Neural cell (in vitro differentiated cells): Measurements from ENCODE around the gene ANTXR2. TPM values are rescaled to one million over a fixed set of nuclear protein-coding genes. Genes with fewer than 3 reads are reported as not detected.

Experiments used
- H2AFZ ChIP-seq: fragments of 200-600, 300-800 bp; sonication (generic), shearing (Covaris generic); 2 replicates; pipeline ENCODE4 v1.6.0; 2014; ENCODE audit warnings: low read depth, mild to moderate bottlenecking, antibody characterized with exemption, low read length, moderate library complexity
- H3F3A ChIP-seq: fragments of 200-600 bp; shearing (Covaris generic); 2 replicates; pipeline ENCODE4 v1.6.1; 2016; ENCODE audit warnings: mild to moderate bottlenecking, moderate library complexity, mixed read lengths, antibody characterized with exemption, low read length; ENCODE audit not compliant: insufficient read depth, poor library complexity, severe bottlenecking
- H3K27ac ChIP-seq: fragments of 200-600, 300-800 bp; sonication (generic), shearing (Covaris generic); 2 replicates; pipeline ENCODE4 v1.5.1; 2014; ENCODE audit warnings: mild to moderate bottlenecking, low read length, moderate library complexity
- H3K27me3 ChIP-seq: fragments of 300-800, 200-600 bp; sonication (generic), shearing (Covaris generic); 2 replicates; pipeline ENCODE4 v1.6.0; 2014; ENCODE audit warnings: mild to moderate bottlenecking, low read depth, low read length, moderate library complexity; ENCODE audit not compliant: insufficient read depth
- H3K36me3 ChIP-seq: fragments of 300-800, 200-600 bp; sonication (generic), shearing (Covaris generic); 2 replicates; pipeline ENCODE4 v1.5.1; 2014; ENCODE audit warnings: mild to moderate bottlenecking, antibody characterized with exemption, low read length, moderate library complexity; ENCODE audit not compliant: insufficient read depth
- H3K4me2 ChIP-seq: fragments of 300-800, 200-600 bp; sonication (generic), shearing (Covaris generic); 2 replicates; pipeline ENCODE4 v1.6.0; 2014; ENCODE audit warnings: mild to moderate bottlenecking, low read length
- H3K4me3 ChIP-seq: fragments of 300-800, 200-600 bp; sonication (generic), shearing (Covaris generic); 2 replicates; pipeline ENCODE4 v1.5.1; 2014; ENCODE audit warnings: mild to moderate bottlenecking, low read length, moderate library complexity
- H3K79me2 ChIP-seq: fragments of 200-600 bp; shearing (Covaris generic); replicated peaks from 2 replicates; pipeline ENCODE4 v1.6.0; 2014; ENCODE audit warnings: mild to moderate bottlenecking, low read length, moderate library complexity; ENCODE audit not compliant: insufficient read depth
- H3K9ac ChIP-seq: fragments of 300-800, 200-600 bp; sonication (generic), shearing (Covaris generic); 2 replicates; pipeline ENCODE4 v1.6.1; 2016; ENCODE audit warnings: mild to moderate bottlenecking, low read length, mixed read lengths
- H3K9me2 ChIP-seq: fragments of 200-600 bp; shearing (Covaris generic); 2 replicates; pipeline ENCODE4 v1.6.1; 2016; ENCODE audit warnings: mild to moderate bottlenecking, low read length, mixed read lengths; ENCODE audit not compliant: insufficient read depth
- H3K9me3 ChIP-seq: fragments of 200-600, 300-800 bp; sonication (generic), shearing (Covaris generic); 2 replicates; pipeline ENCODE4 v1.6.1; 2016; ENCODE audit warnings: mild to moderate bottlenecking, mixed run types, low read length, moderate library complexity, mixed read lengths
- H4K20me1 ChIP-seq: fragments of 200-600 bp; shearing (Covaris generic); 2 replicates; pipeline ENCODE4 v1.6.1; 2016; ENCODE audit warnings: mild to moderate bottlenecking, mixed run types; ENCODE audit not compliant: insufficient read depth
- EP300 ChIP-seq: fragments of 450-650 bp; conservative IDR thresholded peaks from 2 replicates; pipeline ENCODE4 v1.6.1; 2014; ENCODE audit warnings: antibody characterized with exemption, mild to moderate bottlenecking, moderate library complexity; ENCODE audit not compliant: poor library complexity, severe bottlenecking
- EZH2 ChIP-seq: fragments of 200-600, 300-800 bp; shearing (Covaris generic), sonication (generic); IDR thresholded peaks from 2 replicates; pipeline ENCODE4 v1.6.1; 2014; ENCODE audit warnings: antibody characterized with exemption, low read length, borderline replicate concordance, mild to moderate bottlenecking; ENCODE audit not compliant: insufficient read depth, poor library complexity, severe bottlenecking
- MXI1 ChIP-seq: fragments of 450-650 bp; conservative IDR thresholded peaks from 2 replicates; pipeline ENCODE4 v1.6.1; 2014; ENCODE audit warnings: antibody characterized with exemption, mild to moderate bottlenecking; ENCODE audit not compliant: poor library complexity, severe bottlenecking
- POLR2AphosphoS5 ChIP-seq: IDR thresholded peaks from 2 replicates; pipeline ENCODE4 v1.6.1; 2012
- RAD21 ChIP-seq: fragments of 450-650 bp; conservative IDR thresholded peaks from 2 replicates; pipeline ENCODE4 v1.6.1; 2014; ENCODE audit warnings: antibody characterized with exemption, mild to moderate bottlenecking, moderate library complexity
- SMC3 ChIP-seq: fragments of 450-650 bp; conservative IDR thresholded peaks from 2 replicates; pipeline ENCODE4 v1.6.1; 2014; ENCODE audit warnings: antibody characterized with exemption, mild to moderate bottlenecking, moderate library complexity; ENCODE audit not compliant: poor library complexity
- TAF1 ChIP-seq: IDR thresholded peaks from 2 replicates; pipeline ENCODE4 v1.6.1; 2012; ENCODE audit warnings: low read depth
- polyA plus RNA-seq: library from polyadenylated mRNA; depleted of rRNA; stranded (reverse); fragments of >200 nt; gene quantifications from 2 replicates; pipeline ENCODE4 v1.2.3, GENCODE V29; 2014
- TF ChIP-seq, protein P1 (sequence below): fragments of 450-650 bp; IDR thresholded peaks from 2 replicates; pipeline ENCODE4 v1.5.1; 2014; ENCODE audit warnings: antibody characterized with exemption, mild to moderate bottlenecking, moderate library complexity; ENCODE audit not compliant: poor library complexity, severe bottlenecking
- TF ChIP-seq, protein P2 (sequence below): IDR thresholded peaks from 2 replicates; pipeline ENCODE4 v1.6.1; 2012; ENCODE audit warnings: borderline replicate concordance

Gene ANTXR2
- polyA plus RNA-seq, 1 donor from 2014 or later = 31.7 TPM

DNA sequence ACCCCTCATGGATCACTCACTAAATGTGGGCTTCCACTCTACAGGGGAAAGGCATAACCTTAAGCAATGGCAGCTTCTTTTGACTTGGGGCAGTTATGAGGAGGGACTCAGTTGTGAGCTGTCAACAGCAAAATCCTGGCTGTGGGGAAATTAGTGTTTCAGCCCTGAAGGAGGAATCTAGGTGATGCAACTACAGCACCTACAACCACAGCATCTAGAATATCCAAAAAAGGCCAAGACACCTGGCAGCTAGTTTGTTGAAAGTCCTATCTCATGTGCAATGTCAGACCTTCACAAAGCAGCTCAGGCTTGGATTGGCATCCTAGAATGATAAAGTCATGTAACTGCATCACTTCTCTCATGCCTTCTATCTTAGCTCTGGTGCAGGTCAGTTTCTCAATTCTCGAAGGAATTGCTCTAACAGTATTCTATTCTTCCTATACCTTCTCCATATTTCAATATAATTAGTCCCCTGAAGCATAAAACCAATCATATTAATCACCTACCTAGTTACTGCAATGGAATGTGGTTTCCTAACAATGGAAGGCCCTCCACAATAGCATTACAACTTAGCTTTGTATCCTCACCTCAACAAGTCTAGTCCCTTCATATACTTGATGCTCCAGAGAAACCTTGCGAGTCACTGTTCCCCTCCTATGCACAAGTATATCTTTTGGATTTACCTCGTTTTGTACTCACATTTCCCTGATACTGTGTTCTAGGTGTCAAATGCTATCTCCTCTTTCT lies 5.5 kb upstream of the ANTXR2 start:
- Histone ChIP-seq H3K27ac (no peak overlapping the region), H3K9me3 (no peaks in the 10 kb centered on the region), H3K4me2 (no peak overlapping the region), H3K27me3 (no peaks in the 10 kb centered on the region), H3K9ac (no peak overlapping the region), H2AFZ (no peak overlapping the region), H3F3A (no peaks in the 10 kb centered on the region), H3K36me3 (no peaks in the 10 kb centered on the region), H3K79me2 (peaks cover 6% of the 10 kb centered on the region), H4K20me1 (no peaks in the 10 kb centered on the region), H3K4me3 (no peak overlapping the region), H3K9me2 (no peaks in the 10 kb centered on the region)
- TF ChIP-seq POLR2AphosphoS5 = no peak
- TF ChIP-seq TAF1 = no peak
- TF ChIP-seq RAD21 = no peak
- TF ChIP-seq MXI1 = no peak

DNA sequence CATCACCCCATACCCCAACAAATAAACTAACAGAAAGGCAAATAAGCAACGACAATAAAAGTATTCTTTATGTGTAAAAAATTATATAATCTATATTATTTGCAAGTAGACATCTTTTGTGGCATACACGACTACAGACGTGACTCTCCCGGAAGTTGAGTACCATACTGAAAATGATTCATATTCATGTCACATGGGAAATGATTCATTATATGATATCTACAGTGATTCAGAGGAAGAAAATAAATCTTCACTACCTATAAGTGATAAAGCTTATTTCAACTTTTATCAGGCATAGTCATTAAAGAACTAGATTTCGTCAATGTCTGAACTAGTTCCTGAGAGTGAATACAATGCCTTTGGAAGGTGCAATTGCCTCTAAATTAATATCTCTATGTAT lies 4.6 kb upstream of the ANTXR2 start:
- H3K4me3 ChIP-seq = no peak overlapping the region
- no peaks in the 10 kb centered on the region for H3K9me3 ChIP-seq
- no peak overlapping the region for H3K4me2 ChIP-seq
- no peak for TF ChIP-seq SMC3
- TF ChIP-seq POLR2AphosphoS5 = no peak
- TF ChIP-seq MXI1 = no peak
- TF ChIP-seq RAD21 = no peak
- TF ChIP-seq TAF1 = no peak
- TF ChIP-seq, protein P1, sequence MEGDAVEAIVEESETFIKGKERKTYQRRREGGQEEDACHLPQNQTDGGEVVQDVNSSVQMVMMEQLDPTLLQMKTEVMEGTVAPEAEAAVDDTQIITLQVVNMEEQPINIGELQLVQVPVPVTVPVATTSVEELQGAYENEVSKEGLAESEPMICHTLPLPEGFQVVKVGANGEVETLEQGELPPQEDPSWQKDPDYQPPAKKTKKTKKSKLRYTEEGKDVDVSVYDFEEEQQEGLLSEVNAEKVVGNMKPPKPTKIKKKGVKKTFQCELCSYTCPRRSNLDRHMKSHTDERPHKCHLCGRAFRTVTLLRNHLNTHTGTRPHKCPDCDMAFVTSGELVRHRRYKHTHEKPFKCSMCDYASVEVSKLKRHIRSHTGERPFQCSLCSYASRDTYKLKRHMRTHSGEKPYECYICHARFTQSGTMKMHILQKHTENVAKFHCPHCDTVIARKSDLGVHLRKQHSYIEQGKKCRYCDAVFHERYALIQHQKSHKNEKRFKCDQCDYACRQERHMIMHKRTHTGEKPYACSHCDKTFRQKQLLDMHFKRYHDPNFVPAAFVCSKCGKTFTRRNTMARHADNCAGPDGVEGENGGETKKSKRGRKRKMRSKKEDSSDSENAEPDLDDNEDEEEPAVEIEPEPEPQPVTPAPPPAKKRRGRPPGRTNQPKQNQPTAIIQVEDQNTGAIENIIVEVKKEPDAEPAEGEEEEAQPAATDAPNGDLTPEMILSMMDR = no peak
- no peak for TF ChIP-seq EZH2
- TF ChIP-seq EP300 = no peak
- TF ChIP-seq, protein P2, sequence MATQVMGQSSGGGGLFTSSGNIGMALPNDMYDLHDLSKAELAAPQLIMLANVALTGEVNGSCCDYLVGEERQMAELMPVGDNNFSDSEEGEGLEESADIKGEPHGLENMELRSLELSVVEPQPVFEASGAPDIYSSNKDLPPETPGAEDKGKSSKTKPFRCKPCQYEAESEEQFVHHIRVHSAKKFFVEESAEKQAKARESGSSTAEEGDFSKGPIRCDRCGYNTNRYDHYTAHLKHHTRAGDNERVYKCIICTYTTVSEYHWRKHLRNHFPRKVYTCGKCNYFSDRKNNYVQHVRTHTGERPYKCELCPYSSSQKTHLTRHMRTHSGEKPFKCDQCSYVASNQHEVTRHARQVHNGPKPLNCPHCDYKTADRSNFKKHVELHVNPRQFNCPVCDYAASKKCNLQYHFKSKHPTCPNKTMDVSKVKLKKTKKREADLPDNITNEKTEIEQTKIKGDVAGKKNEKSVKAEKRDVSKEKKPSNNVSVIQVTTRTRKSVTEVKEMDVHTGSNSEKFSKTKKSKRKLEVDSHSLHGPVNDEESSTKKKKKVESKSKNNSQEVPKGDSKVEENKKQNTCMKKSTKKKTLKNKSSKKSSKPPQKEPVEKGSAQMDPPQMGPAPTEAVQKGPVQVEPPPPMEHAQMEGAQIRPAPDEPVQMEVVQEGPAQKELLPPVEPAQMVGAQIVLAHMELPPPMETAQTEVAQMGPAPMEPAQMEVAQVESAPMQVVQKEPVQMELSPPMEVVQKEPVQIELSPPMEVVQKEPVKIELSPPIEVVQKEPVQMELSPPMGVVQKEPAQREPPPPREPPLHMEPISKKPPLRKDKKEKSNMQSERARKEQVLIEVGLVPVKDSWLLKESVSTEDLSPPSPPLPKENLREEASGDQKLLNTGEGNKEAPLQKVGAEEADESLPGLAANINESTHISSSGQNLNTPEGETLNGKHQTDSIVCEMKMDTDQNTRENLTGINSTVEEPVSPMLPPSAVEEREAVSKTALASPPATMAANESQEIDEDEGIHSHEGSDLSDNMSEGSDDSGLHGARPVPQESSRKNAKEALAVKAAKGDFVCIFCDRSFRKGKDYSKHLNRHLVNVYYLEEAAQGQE = no peak
- no peak overlapping the region for H2AFZ ChIP-seq
- no peak overlapping the region for H3K9ac ChIP-seq
- H3K9me2 ChIP-seq = no peaks in the 10 kb centered on the region
- peaks cover 11% of the 10 kb centered on the region for H3K79me2 ChIP-seq
- H3K27ac ChIP-seq = no peak overlapping the region
- no peaks in the 10 kb centered on the region for H3K27me3 ChIP-seq
- H3F3A ChIP-seq = no peaks in the 10 kb centered on the region
- H3K36me3 ChIP-seq = no peaks in the 10 kb centered on the region
- H4K20me1 ChIP-seq = no peaks in the 10 kb centered on the region
